Nephron (organoid): ENCODE data around the gene PTPRB.
A peak's percentile ranks its signal among the peaks of the same experiment; 100 is the strongest.

Source experiments
- H3K27ac Mint-ChIP-seq, 3 experiments: 2 replicates each; pipeline ENCODE4 v1.8.0; 2020; ENCODE audit warnings: mixed read lengths in 3 of 3, mild to moderate bottlenecking in 2 of 3, moderate library complexity in 1 of 3
- H3K27me3 Mint-ChIP-seq: 2 replicates; pipeline ENCODE4 v1.8.0; 2021; ENCODE audit warnings: low read depth, mild to moderate bottlenecking, moderate library complexity, mixed read lengths
- H3K36me3 Mint-ChIP-seq: 2 replicates; pipeline ENCODE4 v1.8.0; 2020; ENCODE audit warnings: low read depth, mixed read lengths
- H3K4me1 Mint-ChIP-seq: 2 replicates; pipeline ENCODE4 v1.8.0; 2020; ENCODE audit warnings: mixed read lengths
- H3K4me3 Mint-ChIP-seq, 3 experiments: 2 replicates each; pipeline ENCODE4 v1.8.0; 2020; ENCODE audit warnings: mild to moderate bottlenecking in 3 of 3, mixed read lengths in 3 of 3, moderate library complexity in 2 of 3
- H3K9me3 Mint-ChIP-seq: 2 replicates; pipeline ENCODE4 v1.8.0; 2020; ENCODE audit warnings: mixed read lengths
- CTCF ChIP-seq, 3 experiments: fragments of 200-600 bp; sonication (generic); IDR thresholded peaks; one replicate each; pipeline ENCODE4 v1.5.0; 2021; ENCODE audit warnings: antibody characterized with exemption in 3 of 3; ENCODE audit not compliant: unreplicated experiment in 3 of 3

PTPRB gene

GRCh38 chr12:70556179-70556869 is 80.9 kb downstream of the PTPRB start:
- Mint-ChIP-seq H3K9me3 (no peaks in the 10 kb centered on the region), H3K4me3 (no peak overlapping the region), H3K27ac (no peak overlapping the region), H3K36me3 (no peaks in the 10 kb centered on the region), H3K4me1 (peaks cover 6% of the 10 kb centered on the region), H3K27me3 (no peaks in the 10 kb centered on the region)
- TF ChIP-seq CTCF (IDR thresholded peaks at IDR 0.05; ENCODE audit: unreplicated experiment in 3 of 3) = no peak

- Mint-ChIP-seq H3K4me3 (no peak overlapping the region), H3K27me3 (no peaks in the 10 kb centered on the region), H3K36me3 (no peaks in the 10 kb centered on the region), H3K4me1 (peaks cover 6% of the 10 kb centered on the region), H3K9me3 (no peaks in the 10 kb centered on the region), H3K27ac (no peak overlapping the region)
- TF ChIP-seq CTCF (IDR thresholded peaks at IDR 0.05; ENCODE audit: unreplicated experiment in 3 of 3) = no peak
These were observed 82.1 kb downstream of the PTPRB start for GRCh38 chr12:70555081-70555480.

- Mint-ChIP-seq H3K9me3 (no peaks in the 10 kb centered on the region), H3K27ac (peak overlapping the region in 2 of 3 experiments; percentile 8 to 33), H3K4me3 (no peak overlapping the region), H3K36me3 (no peaks in the 10 kb centered on the region), H3K4me1 (peaks cover 6% of the 10 kb centered on the region), H3K27me3 (no peaks in the 10 kb centered on the region)
- no peak for TF ChIP-seq CTCF (IDR thresholded peaks at IDR 0.05; ENCODE audit: unreplicated experiment in 3 of 3)
These were observed 83.8 kb downstream of the PTPRB start for GRCh38 chr12:70553391-70553859.

- Mint-ChIP-seq H3K27me3 (no peaks in the 10 kb centered on the region), H3K4me3 (no peak overlapping the region), H3K9me3 (no peaks in the 10 kb centered on the region), H3K4me1 (peaks cover 6% of the 10 kb centered on the region), H3K36me3 (no peaks in the 10 kb centered on the region), H3K27ac (no peak overlapping the region)
- no peak for TF ChIP-seq CTCF (IDR thresholded peaks at IDR 0.05; ENCODE audit: unreplicated experiment in 3 of 3)
These were observed 85.5 kb downstream of the PTPRB start for GRCh38 chr12:70551731-70552130.

- Mint-ChIP-seq H3K9me3 (no peaks in the 10 kb centered on the region), H3K27ac (no peak overlapping the region), H3K4me1 (peaks cover 6% of the 10 kb centered on the region), H3K4me3 (no peak overlapping the region), H3K36me3 (no peaks in the 10 kb centered on the region), H3K27me3 (no peaks in the 10 kb centered on the region)
- no peak for TF ChIP-seq CTCF (IDR thresholded peaks at IDR 0.05; ENCODE audit: unreplicated experiment in 3 of 3)
These were observed 87.0 kb downstream of the PTPRB start for GRCh38 chr12:70550180-70550577.
